T-helper 9 cell (primary cell): ENCODE data around the gene OSM.

Source experiments
- DNase-seq: peaks from one replicate; pipeline ENCODE4 v3.0.0-alpha.2; 2020

Gene OSM

GRCh38 chr22:30297276-30297990 lies 30.8 kb upstream of the OSM start:
- DNase-seq = no peak

- DNase-seq = no peak
Observed at GRCh38 chr22:30296833-30297232, 30.2 kb upstream of the OSM start.

- no peak for DNase-seq
Observed at GRCh38 chr22:30296324-30296723, 29.7 kb upstream of the OSM start.

GRCh38 chr22:30295576-30295975 lies 28.9 kb upstream of the OSM start:
- DNase-seq = no peak

- no peak for DNase-seq
Observed at GRCh38 chr22:30294830-30295229, 28.2 kb upstream of the OSM start.

GRCh38 chr22:30294066-30294465 lies 27.4 kb upstream of the OSM start:
- DNase-seq = no peak

GRCh38 chr22:30293026-30293425 lies 26.4 kb upstream of the OSM start:
- no peak for DNase-seq

- no peak for DNase-seq
Observed at GRCh38 chr22:30292069-30292970, 25.7 kb upstream of the OSM start.

- DNase-seq = no peak
Observed at GRCh38 chr22:30291058-30291892, 24.6 kb upstream of the OSM start.

GRCh38 chr22:30290342-30291057 lies 23.8 kb upstream of the OSM start:
- no peak for DNase-seq

- no peak for DNase-seq
Observed at GRCh38 chr22:30289980-30290313, 23.3 kb upstream of the OSM start.

- DNase-seq = peak; percentile 89
Observed at GRCh38 chr22:30289141-30289979, 22.7 kb upstream of the OSM start, which contains the start of gene CASTOR1. Gene CASTOR1 (minus strand): TSS chr22:30289505. CDS start chr22:30289497, 8 bp downstream.

- DNase-seq = no peak
Observed at GRCh38 chr22:30288419-30289140, 21.9 kb upstream of the OSM start.

- peak; percentile 86 for DNase-seq
Observed at GRCh38 chr22:30287648-30288418, 21.2 kb upstream of the OSM start.

- DNase-seq = peak; percentile 88
Observed at GRCh38 chr22:30286813-30287647, 20.4 kb upstream of the OSM start.

- no peak for DNase-seq
Observed at GRCh38 chr22:30286331-30286730, 19.7 kb upstream of the OSM start.

- no peak for DNase-seq
Observed at GRCh38 chr22:30285846-30286200, 19.2 kb upstream of the OSM start.

- no peak for DNase-seq
Observed at GRCh38 chr22:30285176-30285845, 18.7 kb upstream of the OSM start.

GRCh38 chr22:30284666-30285065 lies 18.0 kb upstream of the OSM start:
- DNase-seq = no peak
